Stomach (tissue), 9 donors: ENCODE measurements around the gene PRKN. TPM values are rescaled to one million over a fixed set of nuclear protein-coding genes. Genes with fewer than 3 reads are reported as not detected.

Experiments used
- DNase-seq, 2 donors: peaks; one replicate each; pipeline versions ENCODE4 v3.0.0 to v3.0.0-alpha.2; 2013 to 2019
- H3K27ac ChIP-seq, 5 donors: fragments of 200-600 bp in 4 of 5; sonication (generic) in 4 of 5; one replicate each; pipeline ENCODE4 v1.5.1; 2013 to 2019; ENCODE audit warnings: mild to moderate bottlenecking in 1 of 5, moderate library complexity in 1 of 5
- H3K27me3 ChIP-seq, 3 donors: fragments of 200-600 bp; sonication (generic); one replicate each; pipeline ENCODE4 v1.5.1; 2017 to 2019; ENCODE audit warnings: mixed run types in 1 of 3
- H3K36me3 ChIP-seq, 4 donors: fragments of 200-600 bp; sonication (generic); 1 replicate in 3 of 4; 2 replicates in 1 of 4; pipeline ENCODE4 v1.5.1; 2016 to 2019
- H3K4me1 ChIP-seq, 4 donors: fragments of 200-600 bp; sonication (generic); one replicate each; pipeline ENCODE4 v1.5.1; 2016 to 2019
- H3K4me3 ChIP-seq, 4 donors: fragments of 200-600 bp; sonication (generic) in 3 of 4; one replicate each; pipeline ENCODE4 v1.5.1; 2016 to 2019; ENCODE audit warnings: mild to moderate bottlenecking in 1 of 4
- H3K9me3 ChIP-seq, 4 donors: fragments of 200-600 bp; sonication (generic); one replicate each; pipeline ENCODE4 v1.5.1; 2016 to 2019
- EP300 ChIP-seq: sonication (generic); formaldehyde crosslinking; IDR thresholded peaks from one replicate; pipeline ENCODE4 v1.6.1; 2017; ENCODE audit warnings: antibody characterized with exemption
- POLR2A ChIP-seq, 4 donors: fragments of 450-650 bp; IDR thresholded peaks; one replicate each; pipeline ENCODE4 v1.6.1; 2016; ENCODE audit warnings: antibody characterized with exemption in 4 of 4, control low read depth in 2 of 4, mild to moderate bottlenecking in 1 of 4, moderate library complexity in 1 of 4
- POLR2AphosphoS5 ChIP-seq, 3 donors: sonication (generic); formaldehyde crosslinking; IDR thresholded peaks; one replicate each; pipeline ENCODE4 v1.6.1; 2016; ENCODE audit warnings: antibody characterized with exemption in 3 of 3
- WGBS, 5 donors: extraction: QIAGEN DNeasy Blood & Tissue Kit in 3 of 5; methylation state at CpG; one replicate each; pipeline versions ENCODE4 v1.1.5 to v1.1.7; 2013 to 2018; 5-methylcytosine and 5-hydroxymethylcytosine counted together
- intact Hi-C: fragments of 100-400 bp; cut with DNase I; formaldehyde crosslinking; loops from one replicate; pipeline ENCODE4 v1.15.1; 2023; ENCODE audit warnings: low total_unique reads
- polyA plus RNA-seq, 3 donors: library from polyadenylated mRNA; stranded (reverse); fragments of 200-250 nt; gene quantifications; one replicate each; pipeline ENCODE4 v1.2.3, GENCODE V29; 2013
- total RNA-seq, 5 donors: library from RNA; depleted of rRNA; stranded (reverse); fragments of >200 nt; gene quantifications; one replicate each; pipeline versions ENCODE4 v1.1.0 to v1.2.3, GENCODE V29; 2014 to 2016
- TF ChIP-seq, protein P1 (sequence below), 7 experiments: fragments of 450-650 bp in 4 of 7; fragments of 200-600 bp in 3 of 7; sonication (generic) in 3 of 7; IDR thresholded peaks; one replicate each; pipeline ENCODE4 v1.5.1; 2016 to 2019; ENCODE audit warnings: antibody characterized with exemption in 7 of 7, control low read depth in 2 of 7, mild to moderate bottlenecking in 1 of 7
- donor health status: healthy with polysubstance abuse.
- donor health status: Bipolar disorder and iron deficiency.
- donor health status: healthy.

The PRKN gene
- total and polyA plus RNA-seq, 8 donors: 0.68 to 19.8 (median 9.5) TPM

GRCh38 chr6:162184465-162184864 lies 543.1 kb downstream of the PRKN start:
- Histone ChIP-seq H3K4me1 (peaks cover 0 to 13% (median 0%) of the 10 kb centered on the region in 4 donors), H3K36me3 (no peaks in the 10 kb centered on the region), H3K4me3 (no peak overlapping the region), H3K27me3 (no peaks in the 10 kb centered on the region), H3K9me3 (no peaks in the 10 kb centered on the region), H3K27ac (no peak overlapping the region)
- DNase-seq: no peak
- intact Hi-C loops: no loop called here
- 83 to 91% (median 89%) methylated on average over 9 of the region's 9 CpGs for WGBS, 5 donors
- TF ChIP-seq, protein P1, sequence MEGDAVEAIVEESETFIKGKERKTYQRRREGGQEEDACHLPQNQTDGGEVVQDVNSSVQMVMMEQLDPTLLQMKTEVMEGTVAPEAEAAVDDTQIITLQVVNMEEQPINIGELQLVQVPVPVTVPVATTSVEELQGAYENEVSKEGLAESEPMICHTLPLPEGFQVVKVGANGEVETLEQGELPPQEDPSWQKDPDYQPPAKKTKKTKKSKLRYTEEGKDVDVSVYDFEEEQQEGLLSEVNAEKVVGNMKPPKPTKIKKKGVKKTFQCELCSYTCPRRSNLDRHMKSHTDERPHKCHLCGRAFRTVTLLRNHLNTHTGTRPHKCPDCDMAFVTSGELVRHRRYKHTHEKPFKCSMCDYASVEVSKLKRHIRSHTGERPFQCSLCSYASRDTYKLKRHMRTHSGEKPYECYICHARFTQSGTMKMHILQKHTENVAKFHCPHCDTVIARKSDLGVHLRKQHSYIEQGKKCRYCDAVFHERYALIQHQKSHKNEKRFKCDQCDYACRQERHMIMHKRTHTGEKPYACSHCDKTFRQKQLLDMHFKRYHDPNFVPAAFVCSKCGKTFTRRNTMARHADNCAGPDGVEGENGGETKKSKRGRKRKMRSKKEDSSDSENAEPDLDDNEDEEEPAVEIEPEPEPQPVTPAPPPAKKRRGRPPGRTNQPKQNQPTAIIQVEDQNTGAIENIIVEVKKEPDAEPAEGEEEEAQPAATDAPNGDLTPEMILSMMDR (IDR thresholded peaks at IDR 0.05): no peak
- TF ChIP-seq EP300 (no peak), POLR2AphosphoS5 (IDR thresholded peaks at IDR 0.05) (no peak), POLR2A (IDR thresholded peaks at IDR 0.05) (no peak)

- DNase-seq: no peak
- Histone ChIP-seq H3K27ac (no peak overlapping the region), H3K36me3 (no peaks in the 10 kb centered on the region), H3K27me3 (no peaks in the 10 kb centered on the region), H3K9me3 (no peaks in the 10 kb centered on the region), H3K4me1 (peaks cover 0 to 13% (median 0%) of the 10 kb centered on the region in 4 donors), H3K4me3 (no peak overlapping the region)
- 51 to 69% (median 55%) methylated on average over 6 of the region's 6 CpGs for WGBS, 5 donors
- TF ChIP-seq POLR2A (IDR thresholded peaks at IDR 0.05) (no peak), EP300 (no peak), POLR2AphosphoS5 (IDR thresholded peaks at IDR 0.05) (no peak)
- TF ChIP-seq, protein P1 (IDR thresholded peaks at IDR 0.05): no peak
- intact Hi-C loops: no loop called here
Measured at GRCh38 chr6:162181741-162182401, 545.7 kb downstream of the PRKN start.

GRCh38 chr6:162181111-162181510 lies 546.5 kb downstream of the PRKN start:
- TF ChIP-seq, protein P1 (IDR thresholded peaks at IDR 0.05): no peak
- TF ChIP-seq POLR2AphosphoS5 (IDR thresholded peaks at IDR 0.05) (no peak), POLR2A (IDR thresholded peaks at IDR 0.05) (no peak), EP300 (no peak)
- WGBS, 5 donors: 78 to 85% (median 81%) methylated on average over 5 of the region's 5 CpGs
- no peak overlapping the region for H3K27ac ChIP-seq
- intact Hi-C loops: no loop called here
- H3K27me3 ChIP-seq: no peaks in the 10 kb centered on the region
- DNase-seq: no peak
- no peak overlapping the region for H3K4me3 ChIP-seq
- peaks cover 0 to 13% (median 0%) of the 10 kb centered on the region in 4 donors for H3K4me1 ChIP-seq
- no peaks in the 10 kb centered on the region for H3K9me3 ChIP-seq
- no peaks in the 10 kb centered on the region for H3K36me3 ChIP-seq

DNA sequence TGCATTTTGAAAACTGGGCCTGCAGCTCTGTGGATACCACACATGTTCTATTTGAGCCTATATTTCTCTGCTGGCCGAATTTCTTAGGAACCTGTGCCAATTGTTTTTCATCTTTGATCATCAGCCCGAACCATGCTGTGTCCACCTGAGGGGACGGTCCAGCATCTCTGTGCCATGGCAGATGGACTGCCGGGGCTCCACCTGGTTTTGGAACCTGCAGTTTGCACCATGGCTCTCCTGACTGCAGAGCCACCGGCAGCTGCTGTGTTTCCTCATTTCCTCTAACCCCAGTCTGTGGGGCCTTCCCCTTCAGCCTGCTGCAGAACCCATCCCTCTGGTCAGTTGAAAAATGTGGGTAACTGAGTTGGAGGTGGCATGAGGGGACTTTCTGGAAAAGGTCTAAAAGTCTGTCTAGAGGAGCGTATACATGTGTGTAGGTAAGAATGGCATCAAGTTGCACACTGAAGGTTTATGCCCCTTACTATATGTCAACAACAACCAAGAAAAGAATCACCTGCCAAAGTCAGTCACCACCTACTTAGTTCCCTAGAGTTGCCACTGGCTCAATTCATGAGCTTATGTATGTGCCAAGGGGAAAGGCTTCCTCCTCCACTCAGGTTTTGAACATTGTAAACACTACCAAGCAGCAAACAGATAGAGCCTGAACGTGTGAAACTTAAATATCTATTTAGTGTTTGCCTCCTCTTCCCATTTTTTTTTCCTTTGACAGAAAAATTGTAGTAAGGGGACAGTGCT lies 548.2 kb downstream of the PRKN start:
- no peaks in the 10 kb centered on the region for H3K36me3 ChIP-seq
- WGBS, 5 donors: 64 to 84% (median 76%) methylated on average over 7 of the region's 7 CpGs
- H3K4me3 ChIP-seq: no peak overlapping the region
- peaks cover 0 to 13% (median 0%) of the 10 kb centered on the region in 4 donors for H3K4me1 ChIP-seq
- no peak for DNase-seq
- H3K27ac ChIP-seq: no peak overlapping the region
- no peaks in the 10 kb centered on the region for H3K27me3 ChIP-seq
- H3K9me3 ChIP-seq: no peaks in the 10 kb centered on the region
- TF ChIP-seq POLR2A (IDR thresholded peaks at IDR 0.05): no peak
- TF ChIP-seq, protein P1 (IDR thresholded peaks at IDR 0.05): no peak
- no peak for TF ChIP-seq POLR2AphosphoS5 (IDR thresholded peaks at IDR 0.05)
- TF ChIP-seq EP300: no peak
- intact Hi-C loops: no loop called here
